AG09319 (cell line): ENCODE results near the gene ADISSP.

Experiments used
- DNase-seq: peaks from one replicate; pipeline ENCODE4 v3.0.0-alpha.2; 2010; ENCODE audit warnings: low read depth; ENCODE audit errors: extremely low read depth
- TF ChIP-seq, protein P1 (sequence below): IDR thresholded peaks from 2 replicates; pipeline ENCODE4 v1.5.1; 2011; ENCODE audit warnings: low read depth, mild to moderate bottlenecking, inconsistent platforms, low read length, moderate library complexity

Gene ADISSP

GRCh38 chr20:3728354-3728753 lies 39.2 kb downstream of the ADISSP start:
- DNase-seq: no peak
- TF ChIP-seq, protein P1, sequence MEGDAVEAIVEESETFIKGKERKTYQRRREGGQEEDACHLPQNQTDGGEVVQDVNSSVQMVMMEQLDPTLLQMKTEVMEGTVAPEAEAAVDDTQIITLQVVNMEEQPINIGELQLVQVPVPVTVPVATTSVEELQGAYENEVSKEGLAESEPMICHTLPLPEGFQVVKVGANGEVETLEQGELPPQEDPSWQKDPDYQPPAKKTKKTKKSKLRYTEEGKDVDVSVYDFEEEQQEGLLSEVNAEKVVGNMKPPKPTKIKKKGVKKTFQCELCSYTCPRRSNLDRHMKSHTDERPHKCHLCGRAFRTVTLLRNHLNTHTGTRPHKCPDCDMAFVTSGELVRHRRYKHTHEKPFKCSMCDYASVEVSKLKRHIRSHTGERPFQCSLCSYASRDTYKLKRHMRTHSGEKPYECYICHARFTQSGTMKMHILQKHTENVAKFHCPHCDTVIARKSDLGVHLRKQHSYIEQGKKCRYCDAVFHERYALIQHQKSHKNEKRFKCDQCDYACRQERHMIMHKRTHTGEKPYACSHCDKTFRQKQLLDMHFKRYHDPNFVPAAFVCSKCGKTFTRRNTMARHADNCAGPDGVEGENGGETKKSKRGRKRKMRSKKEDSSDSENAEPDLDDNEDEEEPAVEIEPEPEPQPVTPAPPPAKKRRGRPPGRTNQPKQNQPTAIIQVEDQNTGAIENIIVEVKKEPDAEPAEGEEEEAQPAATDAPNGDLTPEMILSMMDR: no peak

- peak; percentile 8 for DNase-seq
- TF ChIP-seq, protein P1: no peak
Observed at GRCh38 chr20:3727401-3728021, 40.0 kb downstream of the ADISSP start.

DNA sequence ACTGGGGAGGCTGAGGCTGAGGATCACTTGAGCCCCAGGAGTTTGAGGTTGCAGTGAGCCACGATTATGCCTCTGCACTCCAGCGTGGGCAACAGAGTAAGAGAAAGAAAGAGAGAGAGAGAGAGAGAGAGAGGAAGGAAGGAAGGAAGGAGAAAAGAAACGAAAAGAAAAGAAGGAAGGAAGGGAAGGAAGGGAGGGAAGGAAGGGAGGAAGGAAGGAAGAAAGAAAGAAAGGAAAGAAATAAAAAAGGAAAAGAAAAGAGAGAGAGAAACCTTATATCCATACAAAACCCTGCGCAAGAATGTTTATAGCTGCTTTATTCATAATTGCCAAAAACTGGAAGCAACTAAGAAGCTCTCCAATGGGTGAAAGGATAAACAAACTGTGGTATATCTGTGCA lies 43.2 kb downstream of the ADISSP start:
- TF ChIP-seq, protein P1: no peak
- DNase-seq: no peak

DNA sequence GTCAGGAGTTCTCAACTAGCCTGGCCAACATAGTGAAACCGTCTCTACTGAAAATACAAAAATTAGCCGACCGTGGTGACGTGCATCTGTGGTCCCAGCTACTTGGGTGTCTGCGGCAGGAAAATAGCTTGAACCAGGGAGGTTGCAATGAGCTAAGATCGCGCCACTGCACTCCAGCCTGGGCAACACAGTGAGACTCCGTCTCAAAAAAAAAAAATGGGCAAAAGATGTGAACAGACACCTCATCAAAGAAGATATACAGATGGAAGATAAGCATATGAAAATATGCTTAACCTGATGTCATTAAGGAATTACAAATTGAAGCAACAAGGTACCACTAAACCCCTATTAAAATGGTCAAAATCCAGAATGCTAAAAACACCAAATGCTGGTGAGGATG lies 44.3 kb downstream of the ADISSP start:
- TF ChIP-seq, protein P1: no peak
- no peak for DNase-seq

- no peak for DNase-seq
Observed at GRCh38 chr20:3721912-3722311, 45.6 kb downstream of the ADISSP start.

GRCh38 chr20:3720626-3721025 lies 46.9 kb downstream of the ADISSP start:
- TF ChIP-seq, protein P1: no peak
- no peak for DNase-seq

More at GRCh38 chr20:3721912-3722311, 45.6 kb downstream of the ADISSP start:
- TF ChIP-seq, protein P1: no peak

DNA sequence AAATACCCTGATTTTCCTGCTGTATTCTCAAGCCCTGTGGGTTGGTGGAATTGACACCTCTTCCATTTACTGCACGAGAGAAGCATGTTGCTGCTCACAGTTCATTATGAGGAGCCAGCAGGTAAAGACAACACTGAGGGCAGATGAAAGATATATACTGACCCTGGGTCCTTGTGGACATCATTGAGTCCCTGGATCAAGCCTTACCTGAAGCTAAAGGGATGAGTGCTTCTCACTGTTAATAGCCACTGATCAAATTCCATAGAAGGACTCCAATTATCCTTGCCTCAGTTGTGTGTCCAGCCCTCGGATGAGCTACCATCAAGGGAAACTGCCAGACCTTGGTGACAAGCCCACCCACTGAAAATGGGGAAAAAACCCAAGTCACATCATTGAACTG lies 47.5 kb downstream of the ADISSP start:
- TF ChIP-seq, protein P1: no peak
- no peak for DNase-seq
